H9 (cell line): Measurements from ENCODE around the gene FAM120C. TPM values are rescaled to one million over a fixed set of nuclear protein-coding genes. Genes with fewer than 3 reads are reported as not detected.

Source experiments
- DNase-seq: peaks from one replicate; pipeline ENCODE4 v3.0.0-alpha.2; 2017
- H2AFZ ChIP-seq: one replicate; pipeline ENCODE4 v1.6.1; 2013; ENCODE audit warnings: mild to moderate bottlenecking, low read length, control low read depth, moderate library complexity
- H2AK5ac ChIP-seq: 2 replicates; pipeline ENCODE4 v1.6.1; 2013; ENCODE audit warnings: low read length, control low read depth, mixed read lengths; ENCODE audit not compliant: insufficient read length
- H2BK120ac ChIP-seq: one replicate; pipeline ENCODE4 v1.6.1; 2013; ENCODE audit warnings: low read depth, mild to moderate bottlenecking, low read length, control low read depth, inconsistent platforms; ENCODE audit not compliant: poor library complexity, severe bottlenecking
- H2BK12ac ChIP-seq: 2 replicates; pipeline ENCODE4 v1.6.1; 2013; ENCODE audit warnings: low read length, control low read depth, mixed read lengths, low read depth; ENCODE audit not compliant: insufficient read length
- H2BK15ac ChIP-seq: 2 replicates; pipeline ENCODE4 v1.6.1; 2013; ENCODE audit warnings: low read depth, low read length, control low read depth
- H2BK20ac ChIP-seq: one replicate; pipeline ENCODE4 v1.6.1; 2013; ENCODE audit warnings: low read depth, mild to moderate bottlenecking, low read length, control low read depth, inconsistent platforms; ENCODE audit not compliant: poor library complexity, severe bottlenecking
- H2BK5ac ChIP-seq: 2 replicates; pipeline ENCODE4 v1.6.1; 2013; ENCODE audit warnings: low read length, control low read depth, mixed read lengths; ENCODE audit not compliant: insufficient read length
- H3K14ac ChIP-seq: 2 replicates; pipeline ENCODE4 v1.6.1; 2013; ENCODE audit warnings: low read length, control low read depth; ENCODE audit not compliant: insufficient read depth
- H3K18ac ChIP-seq: 2 replicates; pipeline ENCODE4 v1.6.1; 2013; ENCODE audit warnings: low read depth, mild to moderate bottlenecking, mixed read lengths, low read length, control low read depth; ENCODE audit not compliant: insufficient read length
- H3K23ac ChIP-seq: 2 replicates; pipeline ENCODE4 v1.6.1; 2013; ENCODE audit warnings: low read length, control low read depth, mixed read lengths, low read depth; ENCODE audit not compliant: insufficient read length
- H3K23me2 ChIP-seq: 2 replicates; pipeline ENCODE4 v1.6.1; 2013; ENCODE audit warnings: low read depth, mild to moderate bottlenecking, mixed read lengths, low read length, control low read depth; ENCODE audit not compliant: insufficient read length, poor library complexity, severe bottlenecking
- H3K27ac ChIP-seq: 2 replicates; pipeline ENCODE4 v1.5.1; 2013; ENCODE audit warnings: low read length, control low read depth, mixed read lengths, low read depth; ENCODE audit not compliant: insufficient read length
- H3K27me3 ChIP-seq: 2 replicates; pipeline ENCODE4 v1.6.1; 2013; ENCODE audit warnings: low read length, control low read depth, inconsistent platforms; ENCODE audit not compliant: insufficient read depth
- H3K4ac ChIP-seq: 2 replicates; pipeline ENCODE4 v1.6.1; 2013; ENCODE audit warnings: low read depth, mild to moderate bottlenecking, control low read depth, inconsistent platforms, low read length, moderate library complexity
- H3K4me1 ChIP-seq: 2 replicates; pipeline ENCODE4 v1.6.1; 2013; ENCODE audit warnings: low read length, control low read depth, inconsistent platforms; ENCODE audit not compliant: insufficient read depth
- H3K4me2 ChIP-seq: 2 replicates; pipeline ENCODE4 v1.6.1; 2013; ENCODE audit warnings: low read length, control low read depth, mixed read lengths; ENCODE audit not compliant: insufficient read length, insufficient read depth
- H3K56ac ChIP-seq: 2 replicates; pipeline ENCODE4 v1.6.1; 2013; ENCODE audit warnings: low read depth, mild to moderate bottlenecking, mixed read lengths, low read length, control low read depth; ENCODE audit not compliant: insufficient read length
- H3K79me1 ChIP-seq: 2 replicates; pipeline ENCODE4 v1.6.1; 2013; ENCODE audit warnings: low read depth, mild to moderate bottlenecking, moderate library complexity, low read length, control low read depth, inconsistent platforms; ENCODE audit not compliant: insufficient read depth, poor library complexity, severe bottlenecking
- H3K79me2 ChIP-seq: 2 replicates; pipeline ENCODE4 v1.6.1; 2013; ENCODE audit warnings: low read length, control low read depth, inconsistent platforms; ENCODE audit not compliant: insufficient read depth
- H3K9ac ChIP-seq: 2 replicates; pipeline ENCODE4 v1.6.1; 2013; ENCODE audit warnings: low read length, control low read depth, mixed read lengths; ENCODE audit not compliant: insufficient read length; ENCODE audit errors: extremely low read depth
- H3K9me3 ChIP-seq: one replicate; pipeline ENCODE4 v1.6.1; 2013; ENCODE audit warnings: low read depth, low read length, inconsistent platforms; ENCODE audit not compliant: control insufficient read depth
- H3T11ph ChIP-seq: one replicate; pipeline ENCODE4 v1.6.1; 2013; ENCODE audit warnings: mild to moderate bottlenecking, low read length, control low read depth, inconsistent platforms
- H4K20me1 ChIP-seq: one replicate; pipeline ENCODE4 v1.6.1; 2013; ENCODE audit not compliant: control insufficient read depth, insufficient read length, insufficient read depth
- H4K5ac ChIP-seq: 2 replicates; pipeline ENCODE4 v1.6.1; 2013; ENCODE audit warnings: low read depth, mild to moderate bottlenecking, mixed read lengths, low read length, control low read depth; ENCODE audit not compliant: insufficient read length
- H4K8ac ChIP-seq: replicated peaks from 2 replicates; pipeline ENCODE4 v1.6.1; 2013; ENCODE audit warnings: low read length, control low read depth, mixed read lengths, low read depth; ENCODE audit not compliant: insufficient read length
- H4K91ac ChIP-seq: 2 replicates; pipeline ENCODE4 v1.6.1; 2013; ENCODE audit warnings: low read depth, mild to moderate bottlenecking, moderate library complexity, mixed read lengths, low read length, control low read depth; ENCODE audit not compliant: insufficient read length
- H3K27ac Mint-ChIP-seq, 3 experiments: 2 replicates in 2 of 3; 3 replicates in 1 of 3; pipeline ENCODE4 v1.8.0; 2020 to 2021; ENCODE audit warnings: mixed read lengths in 3 of 3, mild to moderate bottlenecking in 1 of 3, moderate library complexity in 1 of 3
- H3K27me3 Mint-ChIP-seq: 2 replicates; pipeline ENCODE4 v1.8.0; 2021; ENCODE audit warnings: low read depth, mild to moderate bottlenecking, moderate library complexity, mixed read lengths
- H3K36me3 Mint-ChIP-seq, 3 experiments: 2 replicates in 2 of 3; 3 replicates in 1 of 3; pipeline ENCODE4 v1.8.0; 2020 to 2021; ENCODE audit warnings: low read depth in 3 of 3, mixed read lengths in 3 of 3; ENCODE audit not compliant: insufficient read depth in 1 of 3
- H3K4me1 Mint-ChIP-seq, 2 experiments: 2 replicates each; pipeline ENCODE4 v1.8.0; 2020; ENCODE audit warnings: mixed read lengths in 2 of 2
- H3K4me3 Mint-ChIP-seq, 2 experiments: 2 replicates in 1 of 2; 3 replicates in 1 of 2; pipeline ENCODE4 v1.8.0; 2020 to 2021; ENCODE audit warnings: mild to moderate bottlenecking in 2 of 2, mixed read lengths in 2 of 2, moderate library complexity in 1 of 2
- H3K9me3 Mint-ChIP-seq, 2 experiments: 2 replicates in 1 of 2; 3 replicates in 1 of 2; pipeline ENCODE4 v1.8.0; 2020; ENCODE audit warnings: mild to moderate bottlenecking in 2 of 2, mixed read lengths in 2 of 2, moderate library complexity in 1 of 2
- CTCF ChIP-seq: fragments of 200-600 bp; sonication (generic); conservative IDR thresholded peaks from 3 replicates; pipeline ENCODE4 v1.8.0; 2021; ENCODE audit warnings: antibody characterized with exemption, mild to moderate bottlenecking
- WGBS: extraction: QIAGEN DNeasy Blood & Tissue Kit; methylation state at CpG from one replicate; pipeline ENCODE4 v1.1.7; 2013; ENCODE audit warnings: missing lambda C conversion rate, low lambda C conversion rate, mixed read lengths; ENCODE audit not compliant: insufficient read length; ENCODE audit errors: extremely low coverage; 5-methylcytosine and 5-hydroxymethylcytosine counted together
- total RNA-seq: library from RNA; stranded (reverse); gene quantifications from 2 replicates; pipeline ENCODE4 v1.2.1, GENCODE V29; 2021

Gene FAM120C
- total RNA-seq, 1 experiment from 2014 or later = 9.2 TPM

- Histone ChIP-seq H3K27me3 (no peaks in the 10 kb centered on the region), H3K27ac (no peak overlapping the region), H4K8ac (no peak overlapping the region), H2BK12ac (no peak overlapping the region), H3K4me2 (no peak overlapping the region), H2AK5ac (no peak overlapping the region), H2BK20ac (no peak overlapping the region), H3K23ac (no peak overlapping the region), H3K14ac (no peak overlapping the region; the same call in 1 of the 2 replicates), H2BK5ac (no peak overlapping the region), H3K4me1 (peaks cover 3% of the 10 kb centered on the region; the same call in 1 of the 2 replicates), H3K4ac (no peak overlapping the region), H2AFZ (no peak overlapping the region), H3K79me1 (no peaks in the 10 kb centered on the region), H4K5ac (no peak overlapping the region), H4K91ac (no peak overlapping the region), H4K20me1 (no peaks in the 10 kb centered on the region), H3K23me2 (peaks cover 4% of the 10 kb centered on the region), H3K18ac (no peak overlapping the region), H3K9ac (no peak overlapping the region), H2BK120ac (no peak overlapping the region), H2BK15ac (no peak overlapping the region), H3K56ac (no peak overlapping the region), H3K9me3 (peaks cover 33% of the 10 kb centered on the region), H3T11ph (no peak overlapping the region), H3K79me2 (no peaks in the 10 kb centered on the region)
- Mint-ChIP-seq H3K27ac (peak overlapping the region in 1 of 3 experiments; percentile 57; a peak in 1 of 7 replicates), H3K4me1 (peaks cover 22 to 29% of the 10 kb centered on the region in 2 experiments), H3K27me3 (peaks cover 2% of the 10 kb centered on the region), H3K36me3 (peaks cover 2 to 9% (median 8%) of the 10 kb centered on the region in 3 experiments; a peak in 5 of 7 replicates), H3K4me3 (no peak overlapping the region), H3K9me3 (peaks cover 63 to 69% of the 10 kb centered on the region in 2 experiments)
- no peak for TF ChIP-seq CTCF
- no CpG with 5 or more reads among the region's 1 CpG for WGBS
- peak; percentile 26 for DNase-seq
These were observed 134.6 kb downstream of the FAM120C start for GRCh38 chrX:54048412-54048811.
